Spinal cord (tissue), 10 donors: ENCODE data around the gene MCTP2. TPM values are rescaled to one million over a fixed set of nuclear protein-coding genes. Genes with fewer than 3 reads are reported as not detected.

ENCODE experiments used
- DNase-seq, 6 donors: peaks; one replicate each; pipeline versions ENCODE4 v3.0.0 to v3.0.0-alpha.2; 2013 to 2015; ENCODE audit warnings: low spot score in 6 of 6, low read depth in 4 of 6
- H3K27ac ChIP-seq: one replicate; pipeline ENCODE4 v1.5.1; 2013; ENCODE audit warnings: low read depth, low read length, control low read depth
- H3K27me3 ChIP-seq: one replicate; pipeline ENCODE4 v1.6.1; 2013; ENCODE audit warnings: low read length; ENCODE audit not compliant: control insufficient read depth, insufficient read depth
- H3K36me3 ChIP-seq: one replicate; pipeline ENCODE4 v1.6.1; 2013; ENCODE audit warnings: low read length; ENCODE audit not compliant: control insufficient read depth, insufficient read depth
- H3K4me1 ChIP-seq: one replicate; pipeline ENCODE4 v1.6.1; 2013; ENCODE audit warnings: low read length; ENCODE audit not compliant: control insufficient read depth, insufficient read depth
- H3K4me3 ChIP-seq: one replicate; pipeline ENCODE4 v1.5.1; 2013; ENCODE audit warnings: low read depth, low read length, control low read depth
- H3K9me3 ChIP-seq: one replicate; pipeline ENCODE4 v1.6.1; 2013; ENCODE audit warnings: low read length; ENCODE audit not compliant: control insufficient read depth, insufficient read depth
- WGBS: methylation state at CpG from one replicate; pipeline ENCODE4 v1.1.5; 2013; ENCODE audit warnings: missing lambda C conversion rate; ENCODE audit not compliant: insufficient coverage; 5-methylcytosine and 5-hydroxymethylcytosine counted together
- polyA plus RNA-seq, 2 donors: library from polyadenylated mRNA; unstranded; fragments of 120-200 nt; gene quantifications; one replicate each; pipeline ENCODE4 v1.2.1, GENCODE V29; 2013; ENCODE audit not compliant: insufficient read length in 2 of 2
- total RNA-seq, 2 donors: library from RNA; depleted of rRNA in 1 of 2; stranded (reverse); fragments of 120-200 nt in 1 of 2; fragments of >200 nt in 1 of 2; gene quantifications; one replicate each; pipeline versions ENCODE4 v1.2.3 to v1.2.4, GENCODE V29; 2013 to 2014
- donor health status: healthy.

The MCTP2 gene
- total and polyA plus RNA-seq, 4 donors, result 0.76 to 12.4 (median 4.1) TPM

GRCh38 chr15:94503293-94503692 is 271.9 kb downstream of the MCTP2 start:
- Histone ChIP-seq H3K9me3 (peaks cover 4% of the 10 kb centered on the region), H3K4me1 (no peaks in the 10 kb centered on the region), H3K27ac (no peak overlapping the region), H3K27me3 (no peaks in the 10 kb centered on the region), H3K4me3 (no peak overlapping the region), H3K36me3 (no peaks in the 10 kb centered on the region)
- no CpG with 5 or more reads among the region's 2 CpGs for WGBS
- no peak for DNase-seq

- no peak for DNase-seq
- Histone ChIP-seq H3K27ac (no peak overlapping the region), H3K27me3 (no peaks in the 10 kb centered on the region), H3K4me1 (no peaks in the 10 kb centered on the region), H3K36me3 (no peaks in the 10 kb centered on the region), H3K9me3 (peaks cover 4% of the 10 kb centered on the region), H3K4me3 (no peak overlapping the region)
- no CpG with 5 or more reads among the region's 1 CpG for WGBS
Measured at GRCh38 chr15:94509259-94509658, 277.9 kb downstream of the MCTP2 start.

DNA sequence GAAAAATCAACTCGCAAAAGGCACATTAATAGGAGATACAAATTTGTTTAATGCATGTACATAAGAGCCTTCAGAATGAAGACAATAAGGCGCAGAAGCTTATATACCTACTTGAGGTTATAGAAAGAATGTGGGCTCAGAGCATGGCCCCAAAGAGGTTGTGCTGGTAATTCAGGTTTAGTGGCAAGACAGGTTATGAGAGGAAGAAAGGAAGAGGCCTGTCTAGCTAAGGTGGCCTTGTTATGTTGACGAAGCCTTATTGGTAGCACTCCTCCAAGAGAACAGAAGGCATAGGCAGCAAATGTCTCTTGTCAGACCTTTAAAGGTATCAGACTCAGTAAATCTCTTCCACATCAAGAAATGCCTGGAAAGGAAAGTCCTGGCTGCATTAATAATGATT is 290.8 kb downstream of the MCTP2 start:
- WGBS, result 100% methylated on average over 1 of the region's 3 CpGs
- Histone ChIP-seq H3K27ac (no peak overlapping the region), H3K4me3 (no peak overlapping the region), H3K27me3 (no peaks in the 10 kb centered on the region), H3K9me3 (no peaks in the 10 kb centered on the region), H3K36me3 (no peaks in the 10 kb centered on the region), H3K4me1 (no peaks in the 10 kb centered on the region)
- no peak for DNase-seq

DNA sequence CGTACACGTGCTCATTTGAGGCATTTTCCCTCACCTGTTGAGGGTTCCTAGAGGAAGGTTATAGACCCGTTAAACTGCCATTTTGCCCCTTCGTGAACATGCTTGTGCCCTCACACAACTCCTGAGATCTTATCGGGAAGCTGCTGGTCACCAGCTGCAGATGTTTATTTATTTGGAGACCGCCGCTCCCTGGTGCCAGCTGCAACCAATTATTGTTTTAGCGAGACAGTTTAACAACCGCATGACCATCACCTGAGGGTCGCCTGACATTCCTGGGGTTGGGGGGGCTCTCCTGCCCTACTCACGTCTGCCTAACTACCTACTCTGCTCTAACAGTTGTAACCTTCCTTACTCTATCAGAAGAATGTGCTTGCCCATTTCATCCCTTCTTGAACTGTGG is 292.5 kb downstream of the MCTP2 start:
- H3K36me3 ChIP-seq, result no peaks in the 10 kb centered on the region
- 90% methylated on average over 11 of the region's 11 CpGs for WGBS
- DNase-seq, result no peak
- H3K27me3 ChIP-seq, result no peaks in the 10 kb centered on the region
- H3K4me3 ChIP-seq, result no peak overlapping the region
- H3K9me3 ChIP-seq, result no peaks in the 10 kb centered on the region
- no peak overlapping the region for H3K27ac ChIP-seq
- H3K4me1 ChIP-seq, result no peaks in the 10 kb centered on the region

DNA sequence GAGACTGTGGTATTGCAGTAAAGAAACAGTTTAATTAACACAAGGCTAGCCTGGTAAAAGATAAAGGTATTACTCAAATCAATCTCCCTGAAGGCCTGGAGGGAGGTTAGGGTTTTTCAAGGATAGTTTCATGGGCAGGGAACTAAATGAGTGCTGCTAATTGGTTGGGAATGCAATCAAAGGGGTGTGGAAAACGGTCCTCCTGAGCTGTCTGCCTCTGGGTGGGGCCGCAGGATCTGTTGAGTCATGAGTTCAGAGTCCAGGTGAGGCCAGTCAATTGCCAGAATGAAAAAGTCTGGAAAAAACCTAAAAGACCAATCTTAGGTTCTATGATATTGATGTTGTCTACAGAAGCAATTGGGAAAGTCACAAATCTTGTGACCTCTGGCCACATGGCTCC is 293.2 kb downstream of the MCTP2 start:
- H3K4me3 ChIP-seq, result no peak overlapping the region
- WGBS, result 70% methylated on average over 2 of the region's 2 CpGs
- H3K27me3 ChIP-seq, result no peaks in the 10 kb centered on the region
- H3K36me3 ChIP-seq, result no peaks in the 10 kb centered on the region
- no peak overlapping the region for H3K27ac ChIP-seq
- no peaks in the 10 kb centered on the region for H3K4me1 ChIP-seq
- DNase-seq, result no peak
- no peaks in the 10 kb centered on the region for H3K9me3 ChIP-seq

DNA sequence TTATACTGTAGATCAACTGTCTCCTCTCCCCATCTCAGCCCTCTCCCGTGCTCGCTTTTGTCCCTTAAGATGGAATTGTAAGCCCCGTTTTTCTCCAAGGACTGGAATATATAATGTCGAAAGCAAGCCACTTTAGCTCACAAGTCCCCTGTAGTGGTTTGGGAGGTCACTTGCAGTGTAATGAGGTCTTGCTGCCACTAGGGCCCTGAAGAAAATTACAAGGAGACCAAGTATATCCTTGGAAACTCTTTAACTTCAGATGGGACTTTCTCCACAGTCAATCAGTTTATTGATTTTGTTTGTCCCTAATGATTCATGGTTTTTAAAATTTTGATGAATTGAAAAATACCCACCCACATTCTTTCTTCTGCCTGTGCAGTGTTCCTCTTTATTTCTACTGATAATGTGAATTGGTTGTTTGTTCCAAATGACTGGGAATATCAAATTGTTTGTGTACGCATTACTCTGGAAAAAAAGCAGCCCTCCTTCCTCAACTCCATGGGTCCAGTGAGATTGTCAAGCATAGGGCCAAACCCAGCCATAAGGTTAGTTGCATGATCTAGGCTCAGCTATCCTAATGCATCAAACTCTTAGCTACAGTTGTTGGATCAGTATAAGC is 294.8 kb downstream of the MCTP2 start:
- Histone ChIP-seq H3K36me3 (no peaks in the 10 kb centered on the region), H3K4me3 (no peak overlapping the region), H3K9me3 (no peaks in the 10 kb centered on the region), H3K4me1 (no peaks in the 10 kb centered on the region), H3K27ac (no peak overlapping the region), H3K27me3 (no peaks in the 10 kb centered on the region)
- 53% methylated on average over 2 of the region's 5 CpGs for WGBS
- DNase-seq, result no peak

- 70% methylated on average over 2 of the region's 3 CpGs for WGBS
- Histone ChIP-seq H3K4me1 (no peaks in the 10 kb centered on the region), H3K4me3 (no peak overlapping the region), H3K27me3 (no peaks in the 10 kb centered on the region), H3K27ac (no peak overlapping the region), H3K36me3 (no peaks in the 10 kb centered on the region), H3K9me3 (no peaks in the 10 kb centered on the region)
- no peak for DNase-seq
Measured at GRCh38 chr15:94532226-94532625, 300.9 kb downstream of the MCTP2 start.
